Liver (tissue), 9 donors: ENCODE results near the gene ATP2A3. TPM values are rescaled to one million over a fixed set of nuclear protein-coding genes. Genes with fewer than 3 reads are reported as not detected.

Source experiments
- DNase-seq: peaks from one replicate; pipeline ENCODE4 v3.0.0-alpha.2; 2017; ENCODE audit warnings: low spot score
- H3K27ac ChIP-seq, 2 donors: one replicate each; pipeline ENCODE4 v1.7.0; 2013; ENCODE audit warnings: inconsistent platforms in 2 of 2, low read length in 2 of 2, control low read depth in 1 of 2, low read depth in 1 of 2, mild to moderate bottlenecking in 1 of 2
- H3K27me3 ChIP-seq, 4 donors: one replicate each; pipeline versions ENCODE4 v1.6.1 to v1.7.0; 2013; ENCODE audit warnings: low read length in 3 of 4, inconsistent platforms in 1 of 4, mild to moderate bottlenecking in 1 of 4, moderate library complexity in 1 of 4; ENCODE audit not compliant: control insufficient read depth in 4 of 4, insufficient read depth in 4 of 4
- H3K36me3 ChIP-seq, 4 donors: one replicate each; pipeline versions ENCODE4 v1.6.1 to v1.7.0; 2013; ENCODE audit warnings: low read length in 3 of 4, mild to moderate bottlenecking in 3 of 4, low read depth in 1 of 4, moderate library complexity in 1 of 4; ENCODE audit not compliant: control insufficient read depth in 4 of 4, insufficient read depth in 3 of 4
- H3K4me1 ChIP-seq, 4 donors: one replicate each; pipeline versions ENCODE4 v1.6.1 to v1.7.0; 2013; ENCODE audit warnings: low read length in 3 of 4, mild to moderate bottlenecking in 3 of 4, moderate library complexity in 1 of 4; ENCODE audit not compliant: control insufficient read depth in 4 of 4, insufficient read depth in 4 of 4
- H3K4me3 ChIP-seq, 3 donors: one replicate each; pipeline versions ENCODE4 v1.6.1 to v1.7.0; 2013; ENCODE audit warnings: low read length in 3 of 3, control low read depth in 1 of 3, low read depth in 1 of 3, mild to moderate bottlenecking in 1 of 3
- H3K9ac ChIP-seq, 2 donors: one replicate each; pipeline ENCODE4 v1.7.0; 2013; ENCODE audit warnings: low read length in 2 of 2, mild to moderate bottlenecking in 2 of 2, moderate library complexity in 2 of 2, control low read depth in 1 of 2, low read depth in 1 of 2
- H3K9me3 ChIP-seq, 4 donors: one replicate each; pipeline versions ENCODE4 v1.6.1 to v1.7.0; 2013; ENCODE audit warnings: low read length in 3 of 4; ENCODE audit not compliant: control insufficient read depth in 4 of 4
- EGR1 ChIP-seq, 2 donors: IDR thresholded peaks; 2 replicates each; pipeline ENCODE4 v1.6.1; 2016 to 2018; ENCODE audit warnings: antibody characterized with exemption in 2 of 2, low read depth in 2 of 2
- FOXA1 ChIP-seq: IDR thresholded peaks from 2 replicates; pipeline ENCODE4 v1.6.1; 2016; ENCODE audit warnings: antibody characterized with exemption
- FOXA2 ChIP-seq: IDR thresholded peaks from 2 replicates; pipeline ENCODE4 v1.6.1; 2016; ENCODE audit warnings: antibody characterized with exemption
- GABPA ChIP-seq, 2 donors: IDR thresholded peaks in 1 of 2; conservative IDR thresholded peaks in 1 of 2; 2 replicates each; pipeline ENCODE4 v1.6.1; 2016; ENCODE audit warnings: antibody characterized with exemption in 2 of 2, mild to moderate bottlenecking in 1 of 2, moderate library complexity in 1 of 2
- HNF4A ChIP-seq, 2 donors: conservative IDR thresholded peaks; 2 replicates each; pipeline ENCODE4 v1.6.1; 2016; ENCODE audit warnings: antibody characterized with exemption in 2 of 2, mild to moderate bottlenecking in 2 of 2
- HNF4G ChIP-seq: IDR thresholded peaks from 2 replicates; pipeline ENCODE4 v1.6.1; 2016; ENCODE audit warnings: antibody characterized with exemption
- JUND ChIP-seq, 2 donors: IDR thresholded peaks; 2 replicates each; pipeline ENCODE4 v1.6.1; 2016; ENCODE audit warnings: antibody characterized with exemption in 2 of 2
- NR2F2 ChIP-seq: IDR thresholded peaks from 2 replicates; pipeline ENCODE4 v1.6.1; 2016; ENCODE audit warnings: antibody characterized with exemption
- RXRA ChIP-seq, 2 donors: IDR thresholded peaks; 2 replicates each; pipeline ENCODE4 v1.6.1; 2017 to 2018; ENCODE audit warnings: antibody characterized with exemption in 2 of 2, mild to moderate bottlenecking in 1 of 2
- YY1 ChIP-seq: IDR thresholded peaks from 2 replicates; pipeline ENCODE4 v1.6.1; 2016; ENCODE audit warnings: antibody characterized with exemption, mild to moderate bottlenecking
- WGBS: extraction: QIAGEN DNeasy Blood & Tissue Kit; methylation state at CpG from one replicate; pipeline ENCODE4 v1.1.7; 2013; 5-methylcytosine and 5-hydroxymethylcytosine counted together
- polyA plus RNA-seq, 2 donors: library from polyadenylated mRNA; stranded (reverse) in 1 of 2; unstranded in 1 of 2; fragments of 200-250 nt in 1 of 2; fragments of >200 nt in 1 of 2; fragmentation: Nextera tagmentation in 1 of 2; extraction: Ambion mirVana in 1 of 2; gene quantifications; one replicate each; pipeline versions ENCODE4 v1.2.1 to v1.2.3, GENCODE V29; 2013 to 2015
- total RNA-seq, 2 donors: library from RNA; depleted of rRNA; stranded (reverse); fragments of >200 nt; gene quantifications; one replicate each; pipeline ENCODE4 v1.2.3, GENCODE V29; 2014
- TF ChIP-seq, protein P1 (sequence below): IDR thresholded peaks from 2 replicates; pipeline ENCODE4 v1.6.1; 2016; ENCODE audit warnings: antibody characterized with exemption
- TF ChIP-seq, protein P2 (sequence below): IDR thresholded peaks from 2 replicates; pipeline ENCODE4 v1.6.1; 2016; ENCODE audit warnings: antibody characterized with exemption, mild to moderate bottlenecking
- TF ChIP-seq, protein P3 (sequence below): fragments of 150-350 bp; IDR thresholded peaks from 2 replicates; pipeline ENCODE4 v1.5.1; 2017; ENCODE audit warnings: improper control_type of control experiment, low read depth, low read length; ENCODE audit not compliant: missing input control
- TF ChIP-seq, protein P4 (sequence below): IDR thresholded peaks from 2 replicates; pipeline ENCODE4 v1.6.1; 2016; ENCODE audit warnings: antibody characterized with exemption
- TF ChIP-seq, protein P5 (sequence below): IDR thresholded peaks from 2 replicates; pipeline ENCODE4 v1.6.1; 2016; ENCODE audit warnings: antibody characterized with exemption
- donor health status: healthy.
- donor health status: healthy.
- donor health status: healthy.
- donor health status: healthy.
- donor health status: healthy.

The ATP2A3 gene
- total and polyA plus RNA-seq, 4 donors = 1.4 to 17.1 (median 3.2) TPM

DNA sequence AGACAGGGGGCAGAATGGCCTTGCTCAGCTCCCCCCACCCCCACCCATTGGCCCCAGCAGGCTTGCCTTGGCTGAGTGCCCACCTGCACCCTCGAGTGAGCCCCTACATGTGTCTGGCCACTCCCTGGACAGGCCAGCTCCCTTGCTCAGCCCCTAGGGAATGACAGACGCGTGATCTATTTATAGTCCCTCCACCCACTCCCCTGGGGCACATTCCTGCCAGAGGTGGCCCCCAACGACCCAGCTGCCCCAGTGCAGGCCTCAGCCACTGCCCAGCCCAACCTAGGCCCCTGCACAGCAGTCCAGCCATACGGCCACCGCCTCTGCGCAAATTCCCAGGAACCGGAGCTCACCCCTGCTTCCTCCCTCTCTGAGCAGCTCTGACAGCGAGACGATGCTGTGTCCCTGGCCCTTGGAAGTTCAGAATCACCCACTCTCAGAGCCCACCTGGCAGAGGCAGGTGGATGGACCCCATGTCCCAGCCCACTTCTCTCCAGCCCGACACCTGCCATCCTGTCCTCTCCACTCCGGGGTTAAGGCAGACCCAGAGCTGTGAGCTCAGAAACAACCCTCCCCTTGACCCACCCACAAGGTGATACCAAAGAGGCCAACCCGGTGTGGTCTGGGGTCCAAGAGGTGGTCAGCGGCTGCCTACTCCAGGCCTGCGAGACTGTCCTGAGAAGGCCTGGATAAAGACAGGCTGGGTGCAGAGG, 36.5 kb downstream of the ATP2A3 start:
- Histone ChIP-seq H3K9me3 (no peaks in the 10 kb centered on the region), H3K36me3 (no peaks in the 10 kb centered on the region), H3K27ac (no peak overlapping the region), H3K4me1 (no peaks in the 10 kb centered on the region), H3K27me3 (no peaks in the 10 kb centered on the region), H3K9ac (no peak overlapping the region), H3K4me3 (no peak overlapping the region)
- DNase-seq = no peak
- WGBS = 83% methylated on average over 15 of the region's 15 CpGs
- TF ChIP-seq EGR1 (IDR thresholded peaks at IDR 0.05; ENCODE audit: low read depth in 2 of 2) (no peak), FOXA1 (no peak), FOXA2 (no peak), YY1 (no peak), HNF4G (no peak), NR2F2 (no peak), RXRA (IDR thresholded peaks at IDR 0.05) (no peak), JUND (IDR thresholded peaks at IDR 0.05) (no peak), GABPA (IDR thresholded peaks at IDR 0.05 in 1 of 2, conservative IDR thresholded peaks at IDR 0.05 in 1 of 2) (no peak), HNF4A (conservative IDR thresholded peaks at IDR 0.05) (no peak)
- TF ChIP-seq, protein P1, sequence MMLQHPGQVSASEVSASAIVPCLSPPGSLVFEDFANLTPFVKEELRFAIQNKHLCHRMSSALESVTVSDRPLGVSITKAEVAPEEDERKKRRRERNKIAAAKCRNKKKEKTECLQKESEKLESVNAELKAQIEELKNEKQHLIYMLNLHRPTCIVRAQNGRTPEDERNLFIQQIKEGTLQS = no peak
- TF ChIP-seq, protein P2, sequence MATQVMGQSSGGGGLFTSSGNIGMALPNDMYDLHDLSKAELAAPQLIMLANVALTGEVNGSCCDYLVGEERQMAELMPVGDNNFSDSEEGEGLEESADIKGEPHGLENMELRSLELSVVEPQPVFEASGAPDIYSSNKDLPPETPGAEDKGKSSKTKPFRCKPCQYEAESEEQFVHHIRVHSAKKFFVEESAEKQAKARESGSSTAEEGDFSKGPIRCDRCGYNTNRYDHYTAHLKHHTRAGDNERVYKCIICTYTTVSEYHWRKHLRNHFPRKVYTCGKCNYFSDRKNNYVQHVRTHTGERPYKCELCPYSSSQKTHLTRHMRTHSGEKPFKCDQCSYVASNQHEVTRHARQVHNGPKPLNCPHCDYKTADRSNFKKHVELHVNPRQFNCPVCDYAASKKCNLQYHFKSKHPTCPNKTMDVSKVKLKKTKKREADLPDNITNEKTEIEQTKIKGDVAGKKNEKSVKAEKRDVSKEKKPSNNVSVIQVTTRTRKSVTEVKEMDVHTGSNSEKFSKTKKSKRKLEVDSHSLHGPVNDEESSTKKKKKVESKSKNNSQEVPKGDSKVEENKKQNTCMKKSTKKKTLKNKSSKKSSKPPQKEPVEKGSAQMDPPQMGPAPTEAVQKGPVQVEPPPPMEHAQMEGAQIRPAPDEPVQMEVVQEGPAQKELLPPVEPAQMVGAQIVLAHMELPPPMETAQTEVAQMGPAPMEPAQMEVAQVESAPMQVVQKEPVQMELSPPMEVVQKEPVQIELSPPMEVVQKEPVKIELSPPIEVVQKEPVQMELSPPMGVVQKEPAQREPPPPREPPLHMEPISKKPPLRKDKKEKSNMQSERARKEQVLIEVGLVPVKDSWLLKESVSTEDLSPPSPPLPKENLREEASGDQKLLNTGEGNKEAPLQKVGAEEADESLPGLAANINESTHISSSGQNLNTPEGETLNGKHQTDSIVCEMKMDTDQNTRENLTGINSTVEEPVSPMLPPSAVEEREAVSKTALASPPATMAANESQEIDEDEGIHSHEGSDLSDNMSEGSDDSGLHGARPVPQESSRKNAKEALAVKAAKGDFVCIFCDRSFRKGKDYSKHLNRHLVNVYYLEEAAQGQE = no peak
- TF ChIP-seq, protein P3, sequence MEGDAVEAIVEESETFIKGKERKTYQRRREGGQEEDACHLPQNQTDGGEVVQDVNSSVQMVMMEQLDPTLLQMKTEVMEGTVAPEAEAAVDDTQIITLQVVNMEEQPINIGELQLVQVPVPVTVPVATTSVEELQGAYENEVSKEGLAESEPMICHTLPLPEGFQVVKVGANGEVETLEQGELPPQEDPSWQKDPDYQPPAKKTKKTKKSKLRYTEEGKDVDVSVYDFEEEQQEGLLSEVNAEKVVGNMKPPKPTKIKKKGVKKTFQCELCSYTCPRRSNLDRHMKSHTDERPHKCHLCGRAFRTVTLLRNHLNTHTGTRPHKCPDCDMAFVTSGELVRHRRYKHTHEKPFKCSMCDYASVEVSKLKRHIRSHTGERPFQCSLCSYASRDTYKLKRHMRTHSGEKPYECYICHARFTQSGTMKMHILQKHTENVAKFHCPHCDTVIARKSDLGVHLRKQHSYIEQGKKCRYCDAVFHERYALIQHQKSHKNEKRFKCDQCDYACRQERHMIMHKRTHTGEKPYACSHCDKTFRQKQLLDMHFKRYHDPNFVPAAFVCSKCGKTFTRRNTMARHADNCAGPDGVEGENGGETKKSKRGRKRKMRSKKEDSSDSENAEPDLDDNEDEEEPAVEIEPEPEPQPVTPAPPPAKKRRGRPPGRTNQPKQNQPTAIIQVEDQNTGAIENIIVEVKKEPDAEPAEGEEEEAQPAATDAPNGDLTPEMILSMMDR = no peak
- TF ChIP-seq, protein P4, sequence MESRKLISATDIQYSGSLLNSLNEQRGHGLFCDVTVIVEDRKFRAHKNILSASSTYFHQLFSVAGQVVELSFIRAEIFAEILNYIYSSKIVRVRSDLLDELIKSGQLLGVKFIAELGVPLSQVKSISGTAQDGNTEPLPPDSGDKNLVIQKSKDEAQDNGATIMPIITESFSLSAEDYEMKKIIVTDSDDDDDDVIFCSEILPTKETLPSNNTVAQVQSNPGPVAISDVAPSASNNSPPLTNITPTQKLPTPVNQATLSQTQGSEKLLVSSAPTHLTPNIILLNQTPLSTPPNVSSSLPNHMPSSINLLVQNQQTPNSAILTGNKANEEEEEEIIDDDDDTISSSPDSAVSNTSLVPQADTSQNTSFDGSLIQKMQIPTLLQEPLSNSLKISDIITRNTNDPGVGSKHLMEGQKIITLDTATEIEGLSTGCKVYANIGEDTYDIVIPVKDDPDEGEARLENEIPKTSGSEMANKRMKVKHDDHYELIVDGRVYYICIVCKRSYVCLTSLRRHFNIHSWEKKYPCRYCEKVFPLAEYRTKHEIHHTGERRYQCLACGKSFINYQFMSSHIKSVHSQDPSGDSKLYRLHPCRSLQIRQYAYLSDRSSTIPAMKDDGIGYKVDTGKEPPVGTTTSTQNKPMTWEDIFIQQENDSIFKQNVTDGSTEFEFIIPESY = no peak
- TF ChIP-seq, protein P5, sequence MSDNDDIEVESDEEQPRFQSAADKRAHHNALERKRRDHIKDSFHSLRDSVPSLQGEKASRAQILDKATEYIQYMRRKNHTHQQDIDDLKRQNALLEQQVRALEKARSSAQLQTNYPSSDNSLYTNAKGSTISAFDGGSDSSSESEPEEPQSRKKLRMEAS = no peak
